ENCODE results near the gene STARD8.

- TF ChIP-seq GATA2 (IDR thresholded peaks at IDR 0.05; ENCODE audit: low read depth, low read length) (no peak), GATA3 (IDR thresholded peaks at IDR 0.05; ENCODE audit: low read depth, low read length) (no peak)
Observed at GRCh38 chrX:68685685-68686084, 38.2 kb downstream of the STARD8 start.
